ENCODE data around the gene MSLN.

GRCh38 chr16:787978-788398 lies 27.5 kb downstream of the MSLN start, which contains the start of gene RPUSD1:
- TF ChIP-seq, protein P1, sequence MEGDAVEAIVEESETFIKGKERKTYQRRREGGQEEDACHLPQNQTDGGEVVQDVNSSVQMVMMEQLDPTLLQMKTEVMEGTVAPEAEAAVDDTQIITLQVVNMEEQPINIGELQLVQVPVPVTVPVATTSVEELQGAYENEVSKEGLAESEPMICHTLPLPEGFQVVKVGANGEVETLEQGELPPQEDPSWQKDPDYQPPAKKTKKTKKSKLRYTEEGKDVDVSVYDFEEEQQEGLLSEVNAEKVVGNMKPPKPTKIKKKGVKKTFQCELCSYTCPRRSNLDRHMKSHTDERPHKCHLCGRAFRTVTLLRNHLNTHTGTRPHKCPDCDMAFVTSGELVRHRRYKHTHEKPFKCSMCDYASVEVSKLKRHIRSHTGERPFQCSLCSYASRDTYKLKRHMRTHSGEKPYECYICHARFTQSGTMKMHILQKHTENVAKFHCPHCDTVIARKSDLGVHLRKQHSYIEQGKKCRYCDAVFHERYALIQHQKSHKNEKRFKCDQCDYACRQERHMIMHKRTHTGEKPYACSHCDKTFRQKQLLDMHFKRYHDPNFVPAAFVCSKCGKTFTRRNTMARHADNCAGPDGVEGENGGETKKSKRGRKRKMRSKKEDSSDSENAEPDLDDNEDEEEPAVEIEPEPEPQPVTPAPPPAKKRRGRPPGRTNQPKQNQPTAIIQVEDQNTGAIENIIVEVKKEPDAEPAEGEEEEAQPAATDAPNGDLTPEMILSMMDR (IDR thresholded peaks at IDR 0.05): no peak
- TF ChIP-seq POLR2A (IDR thresholded peaks at IDR 0.05): no peak
- no peak for TF ChIP-seq EP300 (IDR thresholded peaks at IDR 0.05)

Measured in tibial nerve (tissue), 4 donors.